Loucy (cell line): ENCODE results near the gene ANO2.

ENCODE experiments used
- EZH2phosphoT487 ChIP-seq: fragments of 200-600 bp; IDR thresholded peaks from 2 replicates; pipeline ENCODE4 v1.6.1; 2018; ENCODE audit warnings: antibody characterized with exemption, mild to moderate bottlenecking, moderate library complexity, borderline replicate concordance
- TF ChIP-seq, protein P1 (sequence below): fragments of 200-600 bp; sonication (generic); conservative IDR thresholded peaks from 2 replicates; pipeline ENCODE4 v1.5.1; 2014; ENCODE audit warnings: mild to moderate bottlenecking, antibody characterized with exemption, low read length

DNA sequence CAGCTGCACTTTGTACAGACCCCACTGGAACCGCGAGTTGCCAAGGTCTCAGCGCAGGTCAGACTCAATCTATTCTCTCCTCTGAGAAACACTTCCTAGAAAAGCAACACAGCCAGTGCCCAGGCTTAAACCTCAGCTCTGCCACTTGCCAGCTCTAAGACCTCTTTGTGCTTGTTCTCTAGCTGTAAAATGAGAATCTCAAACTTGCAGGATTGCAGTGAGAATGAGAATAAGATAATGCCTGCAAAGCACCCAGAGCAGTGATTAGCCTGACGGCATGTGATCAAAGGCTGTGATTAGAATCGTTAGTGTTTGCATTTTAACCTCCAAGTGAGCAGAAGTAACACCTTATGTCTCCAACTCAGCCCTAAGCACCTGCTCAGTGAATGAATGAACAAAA lies 21.3 kb downstream of the ANO2 start:
- TF ChIP-seq, protein P1, sequence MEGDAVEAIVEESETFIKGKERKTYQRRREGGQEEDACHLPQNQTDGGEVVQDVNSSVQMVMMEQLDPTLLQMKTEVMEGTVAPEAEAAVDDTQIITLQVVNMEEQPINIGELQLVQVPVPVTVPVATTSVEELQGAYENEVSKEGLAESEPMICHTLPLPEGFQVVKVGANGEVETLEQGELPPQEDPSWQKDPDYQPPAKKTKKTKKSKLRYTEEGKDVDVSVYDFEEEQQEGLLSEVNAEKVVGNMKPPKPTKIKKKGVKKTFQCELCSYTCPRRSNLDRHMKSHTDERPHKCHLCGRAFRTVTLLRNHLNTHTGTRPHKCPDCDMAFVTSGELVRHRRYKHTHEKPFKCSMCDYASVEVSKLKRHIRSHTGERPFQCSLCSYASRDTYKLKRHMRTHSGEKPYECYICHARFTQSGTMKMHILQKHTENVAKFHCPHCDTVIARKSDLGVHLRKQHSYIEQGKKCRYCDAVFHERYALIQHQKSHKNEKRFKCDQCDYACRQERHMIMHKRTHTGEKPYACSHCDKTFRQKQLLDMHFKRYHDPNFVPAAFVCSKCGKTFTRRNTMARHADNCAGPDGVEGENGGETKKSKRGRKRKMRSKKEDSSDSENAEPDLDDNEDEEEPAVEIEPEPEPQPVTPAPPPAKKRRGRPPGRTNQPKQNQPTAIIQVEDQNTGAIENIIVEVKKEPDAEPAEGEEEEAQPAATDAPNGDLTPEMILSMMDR, result no peak
- no peak for TF ChIP-seq EZH2phosphoT487
